HCT116 (cell line): ENCODE measurements around the gene SLC22A2. TPM values are rescaled to one million over a fixed set of nuclear protein-coding genes. Genes with fewer than 3 reads are reported as not detected.

ENCODE experiments used
- ATAC-seq: fragments of 200-7000 bp; cut with Tn5 transposase; 2 replicates; pipeline ENCODE4 v1.9.1; 2020; ENCODE audit warnings: mild to moderate bottlenecking, moderate library complexity
- BruUV-seq: library from RNA; stranded (reverse); fragments of 400-500 nt; replicated peaks from 2 replicates; lab custom pipeline; 2021; lab: Mats Ljungman, UMichigan
- CTCF ChIA-PET: fragments of 300-600 bp; sonication (Branson Sonifier 250); formaldehyde crosslinking; loops from one replicate; lab custom pipeline; 2021; ENCODE audit warnings: antibody characterized with exemption; lab: Charles Lee
- POLR2A ChIA-PET: fragments of 300-600, 350-600 bp; sonication (Branson Sonifier 250); formaldehyde crosslinking; loops from one replicate; lab custom pipeline; 2021; ENCODE audit warnings: antibody characterized with exemption; lab: Charles Lee
- RAD21 ChIA-PET, 2 experiments: fragments of 300-600 bp; sonication (Branson Sonifier 250); formaldehyde crosslinking; loops; one replicate each; lab custom pipeline; 2023; ENCODE audit warnings: low total read pairs in 2 of 2; ENCODE audit not compliant: uncharacterized antibody in 2 of 2, unreplicated experiment in 2 of 2, low non-redundant PET in 1 of 2; lab: Charles Lee
- DNase-seq: peaks from one replicate; pipeline ENCODE4 v3.0.0-alpha.2; 2010; ENCODE audit warnings: low read depth, low spot score
- H2AFZ ChIP-seq: fragments of 200-600 bp; shearing (Covaris generic), sonication (generic); 2 replicates; pipeline ENCODE4 v1.6.1; 2017; ENCODE audit warnings: low read depth, mixed run types, mixed read lengths, antibody characterized with exemption, low read length; ENCODE audit not compliant: poor library complexity, severe bottlenecking
- H3K27ac ChIP-seq: 2 replicates; pipeline ENCODE4 v1.5.1; 2012; ENCODE audit warnings: low read depth, low read length
- H3K27me3 ChIP-seq: fragments of 200-600 bp; sonication (generic); 2 replicates; pipeline ENCODE4 v1.6.1; 2016; ENCODE audit warnings: mixed run types, low read length, mixed read lengths; ENCODE audit not compliant: insufficient read depth
- H3K36me3 ChIP-seq, 2 experiments: fragments of 200-500 bp in 1 of 2; fragments of 200-600 bp in 1 of 2; sonication (Bioruptor generic) in 1 of 2; sonication (generic) in 1 of 2; 2 replicates each; pipeline versions ENCODE4 v1.5.1 to v1.6.1; 2014 to 2016; ENCODE audit warnings: low read length in 2 of 2, inconsistent platforms in 1 of 2, mixed read lengths in 1 of 2, mixed run types in 1 of 2; ENCODE audit not compliant: insufficient read depth in 2 of 2, control insufficient read depth in 1 of 2
- H3K4me1 ChIP-seq, 2 experiments: fragments of 200-600 bp in 1 of 2; sonication (generic) in 1 of 2; 2 replicates each; pipeline versions ENCODE4 v1.5.1 to v1.6.1; 2012 to 2017; ENCODE audit warnings: low read length in 2 of 2, inconsistent platforms in 1 of 2, mild to moderate bottlenecking in 1 of 2, mixed read lengths in 1 of 2, mixed run types in 1 of 2, moderate library complexity in 1 of 2; ENCODE audit not compliant: insufficient read depth in 2 of 2, control insufficient read depth in 1 of 2
- H3K4me2 ChIP-seq: fragments of 200-600 bp; sonication (generic); 2 replicates; pipeline ENCODE4 v1.6.1; 2017; ENCODE audit warnings: mixed run types, low read length, mixed read lengths
- H3K4me3 ChIP-seq, 2 experiments: fragments of 200-600 bp in 1 of 2; sonication (generic) in 1 of 2; replicated peaks in 1 of 2; 2 replicates each; pipeline ENCODE4 v1.5.1; 2011 to 2016; ENCODE audit warnings: low read length in 2 of 2, control low read depth in 1 of 2, low read depth in 1 of 2, mild to moderate bottlenecking in 1 of 2, mixed read lengths in 1 of 2, mixed run types in 1 of 2
- H3K79me2 ChIP-seq: fragments of 200-600 bp; sonication (generic); 2 replicates; pipeline ENCODE4 v1.6.1; 2017; ENCODE audit warnings: mild to moderate bottlenecking, mixed run types, low read length, moderate library complexity, mixed read lengths; ENCODE audit not compliant: insufficient read depth
- H3K9ac ChIP-seq: fragments of 200-600 bp; sonication (generic); 2 replicates; pipeline ENCODE4 v1.6.1; 2016; ENCODE audit warnings: low read length, mixed read lengths
- H3K9me2 ChIP-seq: fragments of 200-600 bp; sonication (generic), shearing (Covaris generic); 2 replicates; pipeline ENCODE4 v1.6.1; 2017; ENCODE audit warnings: mixed run types, mild to moderate bottlenecking, moderate library complexity; ENCODE audit not compliant: insufficient read depth
- H3K9me3 ChIP-seq, 2 experiments: fragments of 200-500 bp in 1 of 2; fragments of 200-600 bp in 1 of 2; sonication (Bioruptor generic) in 1 of 2; sonication (generic) in 1 of 2; 2 replicates each; pipeline ENCODE4 v1.6.1; 2014 to 2017; ENCODE audit warnings: low read length in 2 of 2, mixed read lengths in 2 of 2, inconsistent platforms in 1 of 2, low read depth in 1 of 2, mild to moderate bottlenecking in 1 of 2, mixed run types in 1 of 2, moderate library complexity in 1 of 2; ENCODE audit not compliant: control insufficient read depth in 1 of 2, insufficient read depth in 1 of 2
- H4K20me1 ChIP-seq: fragments of 200-600 bp; sonication (generic), shearing (Covaris generic); 2 replicates; pipeline ENCODE4 v1.6.1; 2017; ENCODE audit warnings: mixed run types, mild to moderate bottlenecking, moderate library complexity; ENCODE audit not compliant: insufficient read depth
- CBX3 ChIP-seq: IDR thresholded peaks from 2 replicates; pipeline ENCODE4 v1.6.1; 2012; ENCODE audit warnings: low read depth
- CEBPB ChIP-seq: IDR thresholded peaks from 2 replicates; pipeline ENCODE4 v1.6.1; 2012; ENCODE audit warnings: low read depth
- ELF1 ChIP-seq: IDR thresholded peaks from 2 replicates; pipeline ENCODE4 v1.6.1; 2012; ENCODE audit warnings: low read depth, borderline replicate concordance
- EZH2 ChIP-seq: fragments of 200-600 bp; sonication (generic); IDR thresholded peaks from 2 replicates; pipeline ENCODE4 v1.6.1; 2017; ENCODE audit warnings: antibody characterized with exemption, mixed run types
- EZH2phosphoT487 ChIP-seq: fragments of 200-600 bp; IDR thresholded peaks from 2 replicates; pipeline ENCODE4 v1.6.1; 2018; ENCODE audit warnings: antibody characterized with exemption, borderline replicate concordance
- FOSL1 ChIP-seq: IDR thresholded peaks from 2 replicates; pipeline ENCODE4 v1.6.1; 2012; ENCODE audit warnings: low read depth
- JUND ChIP-seq: IDR thresholded peaks from 2 replicates; pipeline ENCODE4 v1.6.1; 2012
- POLR2A ChIP-seq: IDR thresholded peaks from 2 replicates; pipeline ENCODE4 v1.7.0; 2011; ENCODE audit warnings: borderline replicate concordance; ENCODE audit not compliant: insufficient read depth, insufficient read length; ENCODE audit errors: extremely low read depth
- RAD21 ChIP-seq: IDR thresholded peaks from 2 replicates; pipeline ENCODE4 v1.6.1; 2012; ENCODE audit warnings: low read depth, mild to moderate bottlenecking
- SP1 ChIP-seq: IDR thresholded peaks from 2 replicates; pipeline ENCODE4 v1.6.1; 2012; ENCODE audit warnings: low read depth
- SRF ChIP-seq: IDR thresholded peaks from 2 replicates; pipeline ENCODE4 v1.6.1; 2012; ENCODE audit warnings: low read depth
- TCF7L2 ChIP-seq: IDR thresholded peaks from 2 replicates; pipeline ENCODE4 v1.7.0; 2011; ENCODE audit warnings: borderline replicate concordance, inconsistent platforms; ENCODE audit not compliant: insufficient read depth, insufficient read length; ENCODE audit errors: extremely low read depth
- YY1 ChIP-seq: IDR thresholded peaks from 2 replicates; pipeline ENCODE4 v1.6.1; 2011; ENCODE audit warnings: low read length, low read depth, moderate library complexity, mild to moderate bottlenecking; ENCODE audit not compliant: insufficient replicate concordance; ENCODE audit errors: extremely low read depth
- ZFX ChIP-seq: fragments of 450-650 bp; IDR thresholded peaks from 2 replicates; pipeline ENCODE4 v1.6.1; 2017
- intact Hi-C: fragments of 100-400 bp; cut with micrococcal nuclease; formaldehyde crosslinking; loops from 2 replicates; pipeline ENCODE4 v1.10.0; 2022
- total RNA-seq: library from RNA; stranded (reverse); gene quantifications from one replicate; pipeline ENCODE4 v1.2.1, GENCODE V29; 2021; ENCODE audit not compliant: unreplicated experiment
- TF ChIP-seq, protein P1 (sequence below): IDR thresholded peaks from 2 replicates; pipeline ENCODE4 v1.6.1; 2011; ENCODE audit warnings: mild to moderate bottlenecking, low read length, moderate library complexity; ENCODE audit not compliant: insufficient replicate concordance; ENCODE audit errors: extremely low read depth
- TF ChIP-seq, protein P2 (sequence below): IDR thresholded peaks from 2 replicates; pipeline ENCODE4 v1.6.1; 2012
- TF ChIP-seq, protein P3 (sequence below): IDR thresholded peaks from 2 replicates; pipeline ENCODE4 v1.6.1; 2012
- TF ChIP-seq, protein P4 (sequence below): IDR thresholded peaks from 2 replicates; pipeline ENCODE4 v1.6.1; 2012; ENCODE audit warnings: low read depth

SLC22A2 gene
- total RNA-seq, 1 experiment from 2014 or later, result not detected

DNA sequence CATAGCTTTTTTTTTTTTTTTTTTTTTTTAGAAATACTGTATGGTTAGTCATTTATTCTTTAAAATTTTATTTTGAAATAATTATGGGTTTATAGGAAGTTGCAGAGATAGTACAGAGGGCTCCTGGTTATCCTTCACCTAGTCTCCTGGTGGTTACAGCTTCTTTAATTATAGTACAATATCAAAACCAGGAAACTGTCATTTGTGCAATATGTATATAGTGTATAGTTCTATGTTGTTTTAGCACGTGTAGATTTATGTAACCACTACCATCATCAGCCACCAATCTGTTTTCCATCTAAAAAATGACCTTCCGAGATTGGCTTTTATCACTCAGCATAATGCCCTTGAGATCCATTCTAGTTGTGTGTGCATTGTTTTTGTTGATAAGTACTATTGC lies 54.7 kb downstream of the SLC22A2 start (continued):
- TF ChIP-seq, protein P1, sequence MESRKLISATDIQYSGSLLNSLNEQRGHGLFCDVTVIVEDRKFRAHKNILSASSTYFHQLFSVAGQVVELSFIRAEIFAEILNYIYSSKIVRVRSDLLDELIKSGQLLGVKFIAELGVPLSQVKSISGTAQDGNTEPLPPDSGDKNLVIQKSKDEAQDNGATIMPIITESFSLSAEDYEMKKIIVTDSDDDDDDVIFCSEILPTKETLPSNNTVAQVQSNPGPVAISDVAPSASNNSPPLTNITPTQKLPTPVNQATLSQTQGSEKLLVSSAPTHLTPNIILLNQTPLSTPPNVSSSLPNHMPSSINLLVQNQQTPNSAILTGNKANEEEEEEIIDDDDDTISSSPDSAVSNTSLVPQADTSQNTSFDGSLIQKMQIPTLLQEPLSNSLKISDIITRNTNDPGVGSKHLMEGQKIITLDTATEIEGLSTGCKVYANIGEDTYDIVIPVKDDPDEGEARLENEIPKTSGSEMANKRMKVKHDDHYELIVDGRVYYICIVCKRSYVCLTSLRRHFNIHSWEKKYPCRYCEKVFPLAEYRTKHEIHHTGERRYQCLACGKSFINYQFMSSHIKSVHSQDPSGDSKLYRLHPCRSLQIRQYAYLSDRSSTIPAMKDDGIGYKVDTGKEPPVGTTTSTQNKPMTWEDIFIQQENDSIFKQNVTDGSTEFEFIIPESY, result no peak
- no peak for TF ChIP-seq SP1
- TF ChIP-seq, protein P2, sequence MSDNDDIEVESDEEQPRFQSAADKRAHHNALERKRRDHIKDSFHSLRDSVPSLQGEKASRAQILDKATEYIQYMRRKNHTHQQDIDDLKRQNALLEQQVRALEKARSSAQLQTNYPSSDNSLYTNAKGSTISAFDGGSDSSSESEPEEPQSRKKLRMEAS, result no peak
- TF ChIP-seq CBX3, result no peak
- TF ChIP-seq, all 23 proteins: peak for 0

DNA sequence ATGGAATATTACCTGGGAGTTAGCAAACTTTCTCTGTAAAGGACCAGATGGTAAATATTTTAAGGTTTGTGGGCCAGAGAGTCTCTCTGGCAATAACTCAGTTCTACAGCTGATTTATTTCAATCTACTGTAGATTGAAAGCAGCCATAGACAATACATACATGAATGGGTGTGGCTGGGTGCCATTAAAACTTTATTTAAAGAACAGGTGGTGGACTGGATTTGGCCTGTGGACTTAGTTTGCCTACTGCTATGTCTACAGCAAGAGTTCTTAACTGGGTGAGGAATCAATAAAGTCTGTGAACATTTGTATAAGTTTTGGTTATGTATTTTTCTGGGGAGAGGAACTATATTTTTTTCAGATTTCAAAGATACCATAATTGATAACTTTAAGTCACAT lies 55.1 kb downstream of the SLC22A2 start:
- Histone ChIP-seq H3K79me2 (no peaks in the 10 kb centered on the region), H3K9me2 (no peaks in the 10 kb centered on the region), H3K4me2 (no peak overlapping the region), H3K27me3 (no peaks in the 10 kb centered on the region), H3K9me3 (no peaks in the 10 kb centered on the region), H3K36me3 (no peaks in the 10 kb centered on the region), H2AFZ (no peak overlapping the region), H3K4me3 (no peak overlapping the region), H3K4me1 (no peaks in the 10 kb centered on the region), H3K27ac (no peak overlapping the region), H4K20me1 (no peaks in the 10 kb centered on the region), H3K9ac (no peak overlapping the region)
- ATAC-seq, result no peak
- intact Hi-C loops, result no loop called here
- RAD21 ChIA-PET, result no interaction called here
- BruUV-seq, result no TSS peak
- CTCF ChIA-PET, result interaction anchor here (0.6 kb wide), 1 partner anchor 291 kb away, joined by 3 read pairs; no protein-coding TSS in a partner anchor
- no peak for DNase-seq
- POLR2A ChIA-PET, result no interaction called here
- TF ChIP-seq POLR2A (no peak), CEBPB (no peak), EZH2 (no peak), ZFX (no peak), CBX3 (no peak), TCF7L2 (no peak), EZH2phosphoT487 (no peak), SRF (no peak), RAD21 (no peak), JUND (no peak), YY1 (no peak), FOSL1 (no peak), SP1 (no peak), ELF1 (no peak)
- TF ChIP-seq, protein P3, sequence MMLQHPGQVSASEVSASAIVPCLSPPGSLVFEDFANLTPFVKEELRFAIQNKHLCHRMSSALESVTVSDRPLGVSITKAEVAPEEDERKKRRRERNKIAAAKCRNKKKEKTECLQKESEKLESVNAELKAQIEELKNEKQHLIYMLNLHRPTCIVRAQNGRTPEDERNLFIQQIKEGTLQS, result no peak
- TF ChIP-seq, protein P4, sequence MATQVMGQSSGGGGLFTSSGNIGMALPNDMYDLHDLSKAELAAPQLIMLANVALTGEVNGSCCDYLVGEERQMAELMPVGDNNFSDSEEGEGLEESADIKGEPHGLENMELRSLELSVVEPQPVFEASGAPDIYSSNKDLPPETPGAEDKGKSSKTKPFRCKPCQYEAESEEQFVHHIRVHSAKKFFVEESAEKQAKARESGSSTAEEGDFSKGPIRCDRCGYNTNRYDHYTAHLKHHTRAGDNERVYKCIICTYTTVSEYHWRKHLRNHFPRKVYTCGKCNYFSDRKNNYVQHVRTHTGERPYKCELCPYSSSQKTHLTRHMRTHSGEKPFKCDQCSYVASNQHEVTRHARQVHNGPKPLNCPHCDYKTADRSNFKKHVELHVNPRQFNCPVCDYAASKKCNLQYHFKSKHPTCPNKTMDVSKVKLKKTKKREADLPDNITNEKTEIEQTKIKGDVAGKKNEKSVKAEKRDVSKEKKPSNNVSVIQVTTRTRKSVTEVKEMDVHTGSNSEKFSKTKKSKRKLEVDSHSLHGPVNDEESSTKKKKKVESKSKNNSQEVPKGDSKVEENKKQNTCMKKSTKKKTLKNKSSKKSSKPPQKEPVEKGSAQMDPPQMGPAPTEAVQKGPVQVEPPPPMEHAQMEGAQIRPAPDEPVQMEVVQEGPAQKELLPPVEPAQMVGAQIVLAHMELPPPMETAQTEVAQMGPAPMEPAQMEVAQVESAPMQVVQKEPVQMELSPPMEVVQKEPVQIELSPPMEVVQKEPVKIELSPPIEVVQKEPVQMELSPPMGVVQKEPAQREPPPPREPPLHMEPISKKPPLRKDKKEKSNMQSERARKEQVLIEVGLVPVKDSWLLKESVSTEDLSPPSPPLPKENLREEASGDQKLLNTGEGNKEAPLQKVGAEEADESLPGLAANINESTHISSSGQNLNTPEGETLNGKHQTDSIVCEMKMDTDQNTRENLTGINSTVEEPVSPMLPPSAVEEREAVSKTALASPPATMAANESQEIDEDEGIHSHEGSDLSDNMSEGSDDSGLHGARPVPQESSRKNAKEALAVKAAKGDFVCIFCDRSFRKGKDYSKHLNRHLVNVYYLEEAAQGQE, result no peak
- TF ChIP-seq, protein P1, result no peak
